H9 (cell line): Measurements from ENCODE around the gene MAGI1. TPM values are rescaled to one million over a fixed set of nuclear protein-coding genes. Genes with fewer than 3 reads are reported as not detected.

ENCODE experiments used
- DNase-seq: peaks from one replicate; pipeline ENCODE4 v3.0.0-alpha.2; 2017
- H2AFZ ChIP-seq: one replicate; pipeline ENCODE4 v1.6.1; 2013; ENCODE audit warnings: mild to moderate bottlenecking, low read length, control low read depth, moderate library complexity
- H2AK5ac ChIP-seq: 2 replicates; pipeline ENCODE4 v1.6.1; 2013; ENCODE audit warnings: low read length, control low read depth, mixed read lengths; ENCODE audit not compliant: insufficient read length
- H2BK120ac ChIP-seq: one replicate; pipeline ENCODE4 v1.6.1; 2013; ENCODE audit warnings: low read depth, mild to moderate bottlenecking, low read length, control low read depth, inconsistent platforms; ENCODE audit not compliant: poor library complexity, severe bottlenecking
- H2BK12ac ChIP-seq: 2 replicates; pipeline ENCODE4 v1.6.1; 2013; ENCODE audit warnings: low read length, control low read depth, mixed read lengths, low read depth; ENCODE audit not compliant: insufficient read length
- H2BK15ac ChIP-seq: 2 replicates; pipeline ENCODE4 v1.6.1; 2013; ENCODE audit warnings: low read depth, low read length, control low read depth
- H2BK20ac ChIP-seq: one replicate; pipeline ENCODE4 v1.6.1; 2013; ENCODE audit warnings: low read depth, mild to moderate bottlenecking, low read length, control low read depth, inconsistent platforms; ENCODE audit not compliant: poor library complexity, severe bottlenecking
- H2BK5ac ChIP-seq: 2 replicates; pipeline ENCODE4 v1.6.1; 2013; ENCODE audit warnings: low read length, control low read depth, mixed read lengths; ENCODE audit not compliant: insufficient read length
- H3K14ac ChIP-seq: 2 replicates; pipeline ENCODE4 v1.6.1; 2013; ENCODE audit warnings: low read length, control low read depth; ENCODE audit not compliant: insufficient read depth
- H3K18ac ChIP-seq: 2 replicates; pipeline ENCODE4 v1.6.1; 2013; ENCODE audit warnings: low read depth, mild to moderate bottlenecking, mixed read lengths, low read length, control low read depth; ENCODE audit not compliant: insufficient read length
- H3K23ac ChIP-seq: 2 replicates; pipeline ENCODE4 v1.6.1; 2013; ENCODE audit warnings: low read length, control low read depth, mixed read lengths, low read depth; ENCODE audit not compliant: insufficient read length
- H3K23me2 ChIP-seq: 2 replicates; pipeline ENCODE4 v1.6.1; 2013; ENCODE audit warnings: low read depth, mild to moderate bottlenecking, mixed read lengths, low read length, control low read depth; ENCODE audit not compliant: insufficient read length, poor library complexity, severe bottlenecking
- H3K27ac ChIP-seq: 2 replicates; pipeline ENCODE4 v1.5.1; 2013; ENCODE audit warnings: low read length, control low read depth, mixed read lengths, low read depth; ENCODE audit not compliant: insufficient read length
- H3K27me3 ChIP-seq: 2 replicates; pipeline ENCODE4 v1.6.1; 2013; ENCODE audit warnings: low read length, control low read depth, inconsistent platforms; ENCODE audit not compliant: insufficient read depth
- H3K4ac ChIP-seq: 2 replicates; pipeline ENCODE4 v1.6.1; 2013; ENCODE audit warnings: low read depth, mild to moderate bottlenecking, control low read depth, inconsistent platforms, low read length, moderate library complexity
- H3K4me1 ChIP-seq: 2 replicates; pipeline ENCODE4 v1.6.1; 2013; ENCODE audit warnings: low read length, control low read depth, inconsistent platforms; ENCODE audit not compliant: insufficient read depth
- H3K4me2 ChIP-seq: 2 replicates; pipeline ENCODE4 v1.6.1; 2013; ENCODE audit warnings: low read length, control low read depth, mixed read lengths; ENCODE audit not compliant: insufficient read length, insufficient read depth
- H3K56ac ChIP-seq: 2 replicates; pipeline ENCODE4 v1.6.1; 2013; ENCODE audit warnings: low read depth, mild to moderate bottlenecking, mixed read lengths, low read length, control low read depth; ENCODE audit not compliant: insufficient read length
- H3K79me1 ChIP-seq: 2 replicates; pipeline ENCODE4 v1.6.1; 2013; ENCODE audit warnings: low read depth, mild to moderate bottlenecking, moderate library complexity, low read length, control low read depth, inconsistent platforms; ENCODE audit not compliant: insufficient read depth, poor library complexity, severe bottlenecking
- H3K79me2 ChIP-seq: 2 replicates; pipeline ENCODE4 v1.6.1; 2013; ENCODE audit warnings: low read length, control low read depth, inconsistent platforms; ENCODE audit not compliant: insufficient read depth
- H3K9ac ChIP-seq: 2 replicates; pipeline ENCODE4 v1.6.1; 2013; ENCODE audit warnings: low read length, control low read depth, mixed read lengths; ENCODE audit not compliant: insufficient read length; ENCODE audit errors: extremely low read depth
- H3K9me3 ChIP-seq: one replicate; pipeline ENCODE4 v1.6.1; 2013; ENCODE audit warnings: low read depth, low read length, inconsistent platforms; ENCODE audit not compliant: control insufficient read depth
- H3T11ph ChIP-seq: one replicate; pipeline ENCODE4 v1.6.1; 2013; ENCODE audit warnings: mild to moderate bottlenecking, low read length, control low read depth, inconsistent platforms
- H4K20me1 ChIP-seq: one replicate; pipeline ENCODE4 v1.6.1; 2013; ENCODE audit not compliant: control insufficient read depth, insufficient read length, insufficient read depth
- H4K5ac ChIP-seq: 2 replicates; pipeline ENCODE4 v1.6.1; 2013; ENCODE audit warnings: low read depth, mild to moderate bottlenecking, mixed read lengths, low read length, control low read depth; ENCODE audit not compliant: insufficient read length
- H4K8ac ChIP-seq: replicated peaks from 2 replicates; pipeline ENCODE4 v1.6.1; 2013; ENCODE audit warnings: low read length, control low read depth, mixed read lengths, low read depth; ENCODE audit not compliant: insufficient read length
- H4K91ac ChIP-seq: 2 replicates; pipeline ENCODE4 v1.6.1; 2013; ENCODE audit warnings: low read depth, mild to moderate bottlenecking, moderate library complexity, mixed read lengths, low read length, control low read depth; ENCODE audit not compliant: insufficient read length
- H3K27ac Mint-ChIP-seq, 3 experiments: 2 replicates in 2 of 3; 3 replicates in 1 of 3; pipeline ENCODE4 v1.8.0; 2020 to 2021; ENCODE audit warnings: mixed read lengths in 3 of 3, mild to moderate bottlenecking in 1 of 3, moderate library complexity in 1 of 3
- H3K27me3 Mint-ChIP-seq: 2 replicates; pipeline ENCODE4 v1.8.0; 2021; ENCODE audit warnings: low read depth, mild to moderate bottlenecking, moderate library complexity, mixed read lengths
- H3K36me3 Mint-ChIP-seq, 3 experiments: 2 replicates in 2 of 3; 3 replicates in 1 of 3; pipeline ENCODE4 v1.8.0; 2020 to 2021; ENCODE audit warnings: low read depth in 3 of 3, mixed read lengths in 3 of 3; ENCODE audit not compliant: insufficient read depth in 1 of 3
- H3K4me1 Mint-ChIP-seq, 2 experiments: 2 replicates each; pipeline ENCODE4 v1.8.0; 2020; ENCODE audit warnings: mixed read lengths in 2 of 2
- H3K4me3 Mint-ChIP-seq, 2 experiments: 2 replicates in 1 of 2; 3 replicates in 1 of 2; pipeline ENCODE4 v1.8.0; 2020 to 2021; ENCODE audit warnings: mild to moderate bottlenecking in 2 of 2, mixed read lengths in 2 of 2, moderate library complexity in 1 of 2
- H3K9me3 Mint-ChIP-seq, 2 experiments: 2 replicates in 1 of 2; 3 replicates in 1 of 2; pipeline ENCODE4 v1.8.0; 2020; ENCODE audit warnings: mild to moderate bottlenecking in 2 of 2, mixed read lengths in 2 of 2, moderate library complexity in 1 of 2
- WGBS: extraction: QIAGEN DNeasy Blood & Tissue Kit; methylation state at CpG from one replicate; pipeline ENCODE4 v1.1.7; 2013; ENCODE audit warnings: missing lambda C conversion rate, low lambda C conversion rate, mixed read lengths; ENCODE audit not compliant: insufficient read length; ENCODE audit errors: extremely low coverage; 5-methylcytosine and 5-hydroxymethylcytosine counted together
- total RNA-seq: library from RNA; stranded (reverse); gene quantifications from 2 replicates; pipeline ENCODE4 v1.2.1, GENCODE V29; 2021
- TF ChIP-seq, protein P1 (sequence below): fragments of 200-600 bp; sonication (generic); conservative IDR thresholded peaks from 3 replicates; pipeline ENCODE4 v1.8.0; 2021; ENCODE audit warnings: antibody characterized with exemption, mild to moderate bottlenecking

Gene MAGI1
- total RNA-seq, 1 experiment from 2014 or later: 65.7 TPM

DNA sequence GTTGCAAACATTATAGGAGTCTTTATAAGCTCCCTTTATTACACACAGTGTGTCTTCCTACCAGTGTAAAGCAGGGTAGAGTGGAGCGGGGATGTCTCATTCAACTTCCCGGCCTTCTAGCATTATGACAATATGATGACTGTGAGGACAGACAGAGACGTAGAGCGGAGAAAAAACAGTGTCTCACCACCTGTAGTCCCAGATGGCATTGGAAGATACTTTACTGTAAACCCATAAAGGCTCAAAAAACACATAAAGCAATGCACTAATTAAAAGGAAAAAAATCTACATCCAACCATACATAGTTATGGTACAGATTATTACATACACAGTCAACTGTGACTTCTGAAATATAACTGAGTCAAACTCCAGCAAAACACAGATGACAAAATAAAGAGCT is 383.7 kb downstream of the MAGI1 start:
- no peaks in the 10 kb centered on the region for H3K23me2 ChIP-seq
- no peaks in the 10 kb centered on the region for H3K79me2 ChIP-seq
- Mint-ChIP-seq H3K4me3 (no peak overlapping the region), H3K27me3 (no peaks in the 10 kb centered on the region), H3K9me3 (peaks cover 4 to 10% of the 10 kb centered on the region in 2 experiments), H3K36me3 (peaks cover 2 to 4% (median 4%) of the 10 kb centered on the region in 3 experiments; a peak in 6 of 7 replicates), H3K27ac (no peak overlapping the region), H3K4me1 (peaks cover 25 to 34% of the 10 kb centered on the region in 2 experiments)
- H3K27me3 ChIP-seq: no peaks in the 10 kb centered on the region
- no peaks in the 10 kb centered on the region for H3K9me3 ChIP-seq
- H4K8ac ChIP-seq: no peak overlapping the region
- H3K4me2 ChIP-seq: no peak overlapping the region
- no peak overlapping the region for H2BK5ac ChIP-seq
- no peak overlapping the region for H3K18ac ChIP-seq
- H4K20me1 ChIP-seq: no peaks in the 10 kb centered on the region
- no peak overlapping the region for H3K27ac ChIP-seq
- H4K91ac ChIP-seq: no peak overlapping the region
- H2BK15ac ChIP-seq: no peak overlapping the region
- H2BK12ac ChIP-seq: no peak overlapping the region
- WGBS: no CpG with 5 or more reads among the region's 4 CpGs
- no peak overlapping the region for H2AK5ac ChIP-seq
- H2BK120ac ChIP-seq: no peak overlapping the region
- TF ChIP-seq, protein P1, sequence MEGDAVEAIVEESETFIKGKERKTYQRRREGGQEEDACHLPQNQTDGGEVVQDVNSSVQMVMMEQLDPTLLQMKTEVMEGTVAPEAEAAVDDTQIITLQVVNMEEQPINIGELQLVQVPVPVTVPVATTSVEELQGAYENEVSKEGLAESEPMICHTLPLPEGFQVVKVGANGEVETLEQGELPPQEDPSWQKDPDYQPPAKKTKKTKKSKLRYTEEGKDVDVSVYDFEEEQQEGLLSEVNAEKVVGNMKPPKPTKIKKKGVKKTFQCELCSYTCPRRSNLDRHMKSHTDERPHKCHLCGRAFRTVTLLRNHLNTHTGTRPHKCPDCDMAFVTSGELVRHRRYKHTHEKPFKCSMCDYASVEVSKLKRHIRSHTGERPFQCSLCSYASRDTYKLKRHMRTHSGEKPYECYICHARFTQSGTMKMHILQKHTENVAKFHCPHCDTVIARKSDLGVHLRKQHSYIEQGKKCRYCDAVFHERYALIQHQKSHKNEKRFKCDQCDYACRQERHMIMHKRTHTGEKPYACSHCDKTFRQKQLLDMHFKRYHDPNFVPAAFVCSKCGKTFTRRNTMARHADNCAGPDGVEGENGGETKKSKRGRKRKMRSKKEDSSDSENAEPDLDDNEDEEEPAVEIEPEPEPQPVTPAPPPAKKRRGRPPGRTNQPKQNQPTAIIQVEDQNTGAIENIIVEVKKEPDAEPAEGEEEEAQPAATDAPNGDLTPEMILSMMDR: no peak
- H3K9ac ChIP-seq: no peak overlapping the region
- H3K23ac ChIP-seq: no peak overlapping the region
- H3K79me1 ChIP-seq: peaks cover 4% of the 10 kb centered on the region
- no peak overlapping the region for H4K5ac ChIP-seq
- H3T11ph ChIP-seq: no peak overlapping the region
- H3K4me1 ChIP-seq: no peaks in the 10 kb centered on the region
- no peak overlapping the region for H2AFZ ChIP-seq
- no peak overlapping the region for H2BK20ac ChIP-seq
- no peak overlapping the region for H3K14ac ChIP-seq
- H3K4ac ChIP-seq: no peak overlapping the region
- H3K56ac ChIP-seq: no peak overlapping the region
- DNase-seq: no peak
